Measurements from ENCODE around the gene ZBTB17.

Gene ZBTB17

DNA sequence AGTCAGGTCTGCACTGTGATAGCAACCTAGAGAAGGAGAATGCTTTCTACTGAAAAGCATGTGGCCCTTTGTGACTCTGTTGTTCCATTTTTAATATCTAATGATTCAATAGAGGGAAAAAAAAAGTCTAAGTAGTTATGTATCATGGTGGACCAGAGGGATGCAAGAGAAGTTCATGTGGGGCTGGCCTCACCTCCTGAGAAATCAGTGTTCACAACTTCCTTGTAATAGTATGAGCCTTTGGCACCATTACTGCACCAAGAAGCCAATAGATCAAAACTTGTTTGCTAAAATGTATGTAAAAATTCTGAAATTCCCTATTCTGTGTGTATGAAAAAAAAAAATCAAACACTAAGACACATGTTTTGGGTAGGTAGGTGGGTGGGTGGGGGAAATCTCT lies 5.0 kb downstream of the ZBTB17 start:
- H3K9me3 ChIP-seq (replicated peaks in 1 of 11), result peaks cover 9 to 36% (median 27%) of the 10 kb centered on the region in 11 experiments; a peak in 21 of 22 replicates
- no peak for TF ChIP-seq Cebpa-rat (IDR thresholded peaks at IDR 0.05)
- H3K27me3 ChIP-seq, result no peaks in the 10 kb centered on the region
- peaks cover 48 to 72% (median 66%) of the 10 kb centered on the region in 11 experiments for H3K36me3 ChIP-seq
- no peak overlapping the region for H3K27ac ChIP-seq
- H3K4me3 ChIP-seq, result no peak overlapping the region
- H3K9ac ChIP-seq, result no peak overlapping the region
- peak overlapping the region in 1 of 11 experiments; percentile 5; a peak in 1 of 22 replicates for H3K4me2 ChIP-seq
- peaks cover 56 to 86% (median 61%) of the 10 kb centered on the region in 10 experiments for H3K4me1 ChIP-seq
- peaks cover 0 to 22% (median 10%) of the 10 kb centered on the region in 11 experiments; a peak in 9 of 22 replicates for H4K20me1 ChIP-seq

DNA sequence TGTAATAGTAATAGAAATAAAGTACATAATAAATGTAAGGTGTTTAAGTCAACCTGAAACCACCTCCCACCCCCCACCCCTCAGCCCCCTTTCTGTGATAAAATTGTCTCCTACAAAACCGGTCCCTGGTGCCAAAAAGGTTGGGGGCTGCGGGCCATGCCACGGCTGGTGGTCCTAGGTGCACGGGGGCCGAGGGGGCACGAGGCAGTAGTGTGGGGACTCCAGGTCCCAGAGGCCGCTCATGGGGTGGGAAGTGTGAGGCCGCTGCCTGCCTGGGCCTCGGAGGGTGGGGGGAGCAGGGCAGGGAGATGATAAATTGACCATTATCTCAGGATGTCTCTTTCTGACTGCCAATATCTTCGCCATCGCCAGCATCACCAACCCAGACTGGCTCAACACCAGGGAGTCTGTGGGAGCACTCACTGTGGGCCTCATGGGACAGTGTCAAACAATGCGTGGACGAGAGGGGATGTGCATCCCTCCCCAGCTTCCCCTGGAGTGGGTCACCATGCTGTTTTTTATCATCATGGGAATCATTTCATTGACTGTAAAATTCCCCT lies 6.5 kb downstream of the ZBTB17 start:
- Histone ChIP-seq H3K27ac (peak overlapping the region in 1 of 11 experiments; percentile 93; a peak in 1 of 22 replicates), H3K4me2 (peak overlapping the region in 2 of 11 experiments; percentile 15 to 74; a peak in 2 of 22 replicates), H3K4me3 (peak overlapping the region in 2 of 10 experiments; percentile 12 to 36; a peak in 1 of 20 replicates), H3K9ac (no peak overlapping the region), H3K36me3 (peaks cover 48 to 73% (median 66%) of the 10 kb centered on the region in 11 experiments), H4K20me1 (peaks cover 0 to 14% (median 10%) of the 10 kb centered on the region in 11 experiments; a peak in 7 of 22 replicates), H3K4me1 (peaks cover 65 to 93% (median 70%) of the 10 kb centered on the region in 10 experiments), H3K9me3 (replicated peaks in 1 of 11) (peaks cover 9 to 36% (median 27%) of the 10 kb centered on the region in 11 experiments; a peak in 21 of 22 replicates), H3K27me3 (no peaks in the 10 kb centered on the region)
- no peak for TF ChIP-seq Cebpa-rat (IDR thresholded peaks at IDR 0.05)

DNA sequence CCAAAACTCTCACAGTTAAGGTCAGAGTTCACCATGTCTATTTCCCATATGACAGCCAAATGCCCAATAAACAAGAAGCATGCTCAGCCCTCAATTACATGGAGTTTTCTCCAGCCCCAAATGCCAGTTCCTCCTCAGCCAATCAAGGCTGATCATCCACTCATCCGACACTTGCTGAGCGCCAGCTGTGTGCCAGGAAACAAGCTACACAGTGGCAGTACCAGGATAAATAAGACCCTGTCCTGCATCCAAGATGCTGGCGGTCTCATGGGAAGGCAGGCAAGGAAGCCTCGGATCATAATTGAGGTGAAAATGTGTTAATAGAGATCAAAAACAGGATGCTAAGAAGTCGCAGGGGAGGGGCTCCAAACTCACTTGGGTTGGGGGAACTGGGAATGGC lies 7.7 kb downstream of the ZBTB17 start:
- TF ChIP-seq Cebpa-rat (IDR thresholded peaks at IDR 0.05), result no peak
- Histone ChIP-seq H3K9ac (peak overlapping the region in 7 of 11 experiments; percentile 4 to 86 (median 26); a peak in 6 of 22 replicates), H4K20me1 (peaks cover 0 to 6% (median 2%) of the 10 kb centered on the region in 11 experiments; a peak in 6 of 22 replicates), H3K4me1 (peaks cover 65 to 93% (median 70%) of the 10 kb centered on the region in 10 experiments), H3K27me3 (no peaks in the 10 kb centered on the region), H3K4me2 (peak overlapping the region; percentile 73 to 88 (median 84)), H3K27ac (peak overlapping the region; percentile 30 to 98 (median 93); a peak in 20 of 22 replicates), H3K9me3 (replicated peaks in 1 of 11) (peaks cover 9 to 36% (median 27%) of the 10 kb centered on the region in 11 experiments; a peak in 21 of 22 replicates), H3K4me3 (no peak overlapping the region), H3K36me3 (peaks cover 44 to 68% (median 60%) of the 10 kb centered on the region in 11 experiments)

DNA sequence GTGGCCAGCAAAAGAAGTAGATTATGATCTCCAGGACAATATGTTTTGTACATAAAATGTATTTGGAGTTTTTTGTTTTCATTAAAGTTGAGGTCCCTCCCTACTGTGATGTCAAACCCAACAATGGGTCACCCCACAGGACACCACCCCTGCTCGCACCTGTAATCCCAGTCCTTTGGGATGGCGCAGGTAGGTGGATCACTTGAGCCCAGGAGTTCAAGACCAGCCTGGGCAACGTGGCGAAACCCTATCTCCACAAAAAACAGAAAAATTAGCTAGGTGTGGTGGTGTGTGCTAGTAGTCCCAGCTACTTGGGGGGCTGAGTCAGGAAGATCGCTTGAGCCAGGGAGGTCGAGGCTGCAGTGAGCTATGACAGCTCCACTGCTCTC lies 9.0 kb downstream of the ZBTB17 start:
- peak overlapping the region; percentile 79 to 98 (median 93) for H3K27ac ChIP-seq
- TF ChIP-seq Cebpa-rat (IDR thresholded peaks at IDR 0.05), result no peak
- H3K9me3 ChIP-seq (replicated peaks in 1 of 11), result peaks cover 9 to 27% (median 23%) of the 10 kb centered on the region in 11 experiments; a peak in 20 of 22 replicates
- peak overlapping the region; percentile 69 to 88 (median 84) for H3K9ac ChIP-seq
- H3K4me2 ChIP-seq, result peak overlapping the region; percentile 73 to 88 (median 84)
- peaks cover 71 to 93% (median 74%) of the 10 kb centered on the region in 10 experiments for H3K4me1 ChIP-seq
- peak overlapping the region in 4 of 10 experiments; percentile 7 to 40 (median 32); a peak in 4 of 20 replicates for H3K4me3 ChIP-seq
- H3K27me3 ChIP-seq, result no peaks in the 10 kb centered on the region
- peaks cover 0 to 6% (median 1%) of the 10 kb centered on the region in 11 experiments; a peak in 9 of 22 replicates for H4K20me1 ChIP-seq
- H3K36me3 ChIP-seq, result peaks cover 31 to 55% (median 48%) of the 10 kb centered on the region in 11 experiments

DNA sequence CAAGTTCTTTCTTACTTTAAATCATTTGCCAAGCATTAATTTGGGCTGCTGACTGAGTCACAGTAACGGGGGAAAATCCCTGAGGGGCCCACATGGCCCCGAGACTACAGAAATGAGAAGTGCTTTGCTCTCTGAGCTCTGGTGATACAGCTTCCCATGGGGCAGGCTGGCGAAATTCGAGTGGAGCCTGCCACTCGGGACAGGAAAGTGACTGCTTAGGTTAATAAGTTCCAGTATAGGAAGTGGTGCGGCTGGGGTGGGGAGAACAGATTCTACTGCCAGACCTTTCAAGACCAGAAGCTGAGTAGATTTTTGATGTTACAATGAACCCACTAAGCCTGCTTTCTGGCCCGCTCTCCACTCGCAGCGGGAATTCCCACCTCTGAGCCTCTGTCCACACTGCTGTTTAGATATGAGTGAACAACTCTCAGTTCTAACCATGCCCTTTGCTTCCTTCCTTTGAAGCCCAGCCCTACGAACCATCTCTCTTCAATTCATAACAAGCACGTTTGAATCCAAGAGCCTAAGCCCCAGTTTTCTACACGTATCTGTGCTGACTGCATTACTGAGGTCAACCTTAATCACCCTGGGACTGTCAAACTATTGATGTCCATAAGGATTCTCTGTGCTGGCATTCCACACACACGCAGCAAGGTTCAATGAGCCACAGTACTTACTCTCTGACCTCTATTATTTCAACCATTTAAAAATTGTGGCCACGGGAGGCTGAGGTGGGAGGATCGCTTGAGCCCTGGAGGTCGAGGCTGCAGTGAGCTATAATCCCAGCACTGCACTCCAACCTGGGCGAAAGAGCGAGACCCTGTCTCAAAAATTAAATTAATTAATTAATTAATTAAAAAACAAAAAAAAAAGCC lies 9.6 kb downstream of the ZBTB17 start:
- H3K27ac ChIP-seq, result peak overlapping the region; percentile 79 to 98 (median 93)
- H3K36me3 ChIP-seq, result peaks cover 30 to 57% (median 49%) of the 10 kb centered on the region in 11 experiments
- H3K4me2 ChIP-seq, result peak overlapping the region; percentile 73 to 88 (median 84)
- H4K20me1 ChIP-seq, result peaks cover 0 to 10% (median 7%) of the 10 kb centered on the region in 11 experiments; a peak in 10 of 22 replicates
- H3K9me3 ChIP-seq (replicated peaks in 1 of 11), result peaks cover 9 to 27% (median 23%) of the 10 kb centered on the region in 11 experiments; a peak in 20 of 22 replicates
- H3K4me3 ChIP-seq, result peak overlapping the region in 9 of 10 experiments; percentile 16 to 40 (median 34); a peak in 15 of 20 replicates
- no peaks in the 10 kb centered on the region for H3K27me3 ChIP-seq
- TF ChIP-seq Cebpa-rat (IDR thresholded peaks at IDR 0.05), result peak in 2 of 11 experiments; percentile 21 to 23; a peak in 2 of 22 replicates
- H3K9ac ChIP-seq, result peak overlapping the region; percentile 69 to 88 (median 84)
- peaks cover 75 to 94% (median 77%) of the 10 kb centered on the region in 10 experiments for H3K4me1 ChIP-seq

DNA sequence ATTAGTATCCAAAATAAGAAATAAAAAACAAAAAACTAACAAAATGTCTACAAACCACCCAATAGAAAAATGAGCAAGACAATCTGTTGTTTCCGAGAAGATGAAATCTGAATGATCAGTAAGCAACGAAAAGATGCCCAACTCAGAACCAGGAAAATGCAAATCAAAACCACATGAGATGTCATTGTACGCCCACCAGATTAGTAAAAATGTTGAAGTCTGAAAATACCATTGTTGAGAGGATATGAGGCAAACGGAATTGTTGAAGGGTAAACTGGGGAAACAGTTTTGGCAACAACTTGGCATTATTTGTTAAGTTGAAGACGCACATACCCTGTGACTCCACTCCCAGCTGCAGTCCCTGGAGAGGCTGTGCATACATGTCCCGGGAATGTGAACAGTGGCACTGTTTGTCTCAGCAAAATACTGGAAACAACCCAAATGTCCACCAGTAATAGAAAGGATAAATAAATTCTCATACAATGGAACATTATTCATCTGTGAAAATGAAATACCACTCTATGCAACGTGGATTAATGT lies 10.6 kb downstream of the ZBTB17 start:
- H3K27ac ChIP-seq, result peak overlapping the region; percentile 79 to 98 (median 93)
- peak overlapping the region; percentile 73 to 88 (median 84) for H3K4me2 ChIP-seq
- H3K4me3 ChIP-seq, result peak overlapping the region in 8 of 10 experiments; percentile 16 to 40 (median 32); a peak in 11 of 20 replicates
- peaks cover 25 to 54% (median 46%) of the 10 kb centered on the region in 11 experiments for H3K36me3 ChIP-seq
- no peaks in the 10 kb centered on the region for H3K27me3 ChIP-seq
- TF ChIP-seq Cebpa-rat (IDR thresholded peaks at IDR 0.05), result peak; percentile 44 to 97 (median 86); a peak in 20 of 22 replicates
- H3K4me1 ChIP-seq, result peaks cover 86 to 96% (median 87%) of the 10 kb centered on the region in 10 experiments
- H4K20me1 ChIP-seq, result peaks cover 0 to 17% (median 8%) of the 10 kb centered on the region in 11 experiments; a peak in 11 of 22 replicates
- H3K9ac ChIP-seq, result peak overlapping the region; percentile 69 to 88 (median 84)
- H3K9me3 ChIP-seq (replicated peaks in 1 of 11), result peaks cover 9 to 20% (median 18%) of the 10 kb centered on the region in 11 experiments; a peak in 20 of 22 replicates

DNA sequence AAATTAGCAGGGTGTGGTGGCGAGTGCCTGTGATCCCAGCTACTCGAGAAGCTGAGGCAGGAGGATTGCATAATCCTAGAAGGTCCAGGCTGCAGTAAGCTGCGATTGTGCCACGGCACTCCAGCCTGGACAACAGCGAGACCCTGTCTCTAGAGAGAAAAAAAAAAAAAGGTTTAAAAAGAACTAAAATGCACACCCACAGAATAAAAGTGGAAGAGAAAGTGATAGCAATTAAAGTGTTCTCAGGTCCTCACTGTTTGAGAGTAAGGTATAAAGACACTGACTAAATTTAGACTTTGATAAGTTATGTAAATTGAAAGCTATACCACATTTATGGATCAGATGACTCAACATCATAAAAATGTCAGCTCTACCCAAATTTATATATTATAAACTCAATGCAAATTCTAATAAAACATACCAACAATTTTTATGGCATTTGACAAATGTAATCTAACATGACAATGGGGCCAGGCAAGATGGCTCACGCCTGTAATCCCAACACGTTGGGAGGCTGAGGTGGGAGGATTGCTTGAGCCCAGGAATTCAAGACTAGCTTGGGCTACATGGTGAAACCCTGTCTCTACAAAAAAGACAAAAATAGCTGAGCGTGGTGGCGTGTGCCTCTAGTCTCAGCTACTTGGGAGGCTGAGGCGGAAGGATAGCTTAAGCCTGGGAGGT lies 11.8 kb downstream of the ZBTB17 start:
- Histone ChIP-seq H3K36me3 (peaks cover 13 to 45% (median 35%) of the 10 kb centered on the region in 11 experiments; a peak in 21 of 22 replicates), H3K9ac (peak overlapping the region; percentile 65 to 88 (median 84); a peak in 21 of 22 replicates), H3K27me3 (no peaks in the 10 kb centered on the region)

More for the DNA sequence above, 11.8 kb downstream of the ZBTB17 start:
- Histone ChIP-seq H3K4me1 (peaks cover 94 to 100% (median 97%) of the 10 kb centered on the region in 10 experiments), H3K4me2 (peak overlapping the region; percentile 73 to 88 (median 84)), H3K4me3 (peak overlapping the region in 4 of 10 experiments; percentile 8 to 39 (median 26); a peak in 3 of 20 replicates), H3K27ac (peak overlapping the region; percentile 79 to 98 (median 93)), H3K9me3 (replicated peaks in 1 of 11) (peaks cover 1 to 8% (median 6%) of the 10 kb centered on the region in 11 experiments; a peak in 20 of 22 replicates), H4K20me1 (peaks cover 0 to 23% (median 14%) of the 10 kb centered on the region in 11 experiments; a peak in 11 of 22 replicates)
- peak in 3 of 11 experiments; percentile 39 to 49 (median 41); a peak in 3 of 22 replicates for TF ChIP-seq Cebpa-rat (IDR thresholded peaks at IDR 0.05)

Data from BLaER1 treated with 17β-estradiol and CSF1 and Interleukin-3, amounts not matched to agents 10 nM and 100 nM (cell line).